Activated CD4-positive, alpha-beta memory T cell treated with anti-CD3 and anti-CD28 coated beads, Interleukin-2, amount 10 ng/mL, durations not matched to agents 7 days and 5 days (primary cell): Measurements from ENCODE around the gene KL. TPM values are rescaled to one million over a fixed set of nuclear protein-coding genes. Genes with fewer than 3 reads are reported as not detected.

Source experiments
- CTCF ChIA-PET: fragments of 350-600 bp; sonication (Branson Sonifier 250); formaldehyde crosslinking; loops from one replicate; lab custom pipeline; 2021; ENCODE audit warnings: antibody characterized with exemption, inconsistent platforms; lab: Charles Lee
- POLR2A ChIA-PET: fragments of 350-600 bp; sonication (Branson Sonifier 250); formaldehyde crosslinking; loops from one replicate; lab custom pipeline; 2021; ENCODE audit warnings: antibody characterized with exemption; lab: Charles Lee
- DNase-seq: peaks from one replicate; pipeline ENCODE4 v3.0.0-alpha.2; 2020
- H3K27ac Mint-ChIP-seq: one replicate; pipeline ENCODE4 v1.8.0; 2021; ENCODE audit warnings: mild to moderate bottlenecking, mixed read lengths
- H3K27me3 Mint-ChIP-seq: one replicate; pipeline ENCODE4 v1.8.0; 2021; ENCODE audit warnings: mixed read lengths
- H3K36me3 Mint-ChIP-seq: one replicate; pipeline ENCODE4 v1.8.0; 2021; ENCODE audit warnings: low read depth, mixed read lengths
- H3K4me1 Mint-ChIP-seq: one replicate; pipeline ENCODE4 v1.8.0; 2021; ENCODE audit warnings: mixed read lengths
- H3K4me3 Mint-ChIP-seq: one replicate; pipeline ENCODE4 v1.8.0; 2021; ENCODE audit warnings: mild to moderate bottlenecking, mixed read lengths
- H3K9me3 Mint-ChIP-seq: one replicate; pipeline ENCODE4 v1.8.0; 2021; ENCODE audit warnings: mixed read lengths
- total RNA-seq, 2 experiments: library from RNA; stranded (reverse); gene quantifications; one replicate each; pipeline ENCODE4 v1.2.3, GENCODE V29; 2021

KL gene
- total RNA-seq, 2 experiments from 2014 or later, result 0.05 to 0.08 TPM

GRCh38 chr13:33081666-33082065 is 65.4 kb downstream of the KL start:
- ChIA-PET CTCF (no interaction called here), POLR2A (no interaction called here)
- no peak overlapping the region for H3K27ac Mint-ChIP-seq
- H3K27me3 Mint-ChIP-seq, result peaks cover 27% of the 10 kb centered on the region
- no peak overlapping the region for H3K4me3 Mint-ChIP-seq
- H3K36me3 Mint-ChIP-seq, result no peaks in the 10 kb centered on the region
- DNase-seq, result no peak
- peaks cover 8% of the 10 kb centered on the region for H3K4me1 Mint-ChIP-seq
- no peaks in the 10 kb centered on the region for H3K9me3 Mint-ChIP-seq

DNA sequence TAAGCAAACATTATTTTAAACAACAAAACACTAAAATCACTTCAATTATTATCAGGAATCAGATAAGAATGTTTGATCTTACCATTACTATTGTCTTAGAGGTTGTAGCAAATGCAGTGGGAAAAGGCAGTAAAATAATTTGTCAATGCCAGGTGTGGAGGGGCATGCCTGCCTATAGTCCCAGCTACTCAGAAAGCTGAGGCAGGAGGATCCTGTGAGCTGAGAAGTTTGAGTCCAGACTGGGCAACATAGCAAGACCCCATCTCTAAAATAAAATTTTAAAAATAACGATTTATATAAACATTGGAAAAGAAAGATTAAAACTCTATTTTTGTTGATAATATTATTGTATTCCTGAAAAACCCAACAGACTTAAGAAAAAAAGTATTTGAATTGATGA is 66.8 kb downstream of the KL start:
- Mint-ChIP-seq H3K27ac (no peak overlapping the region), H3K9me3 (no peaks in the 10 kb centered on the region), H3K4me3 (no peak overlapping the region), H3K27me3 (peaks cover 33% of the 10 kb centered on the region), H3K36me3 (no peaks in the 10 kb centered on the region), H3K4me1 (peaks cover 10% of the 10 kb centered on the region)
- POLR2A ChIA-PET, result no interaction called here
- no peak for DNase-seq
- CTCF ChIA-PET, result no interaction called here

DNA sequence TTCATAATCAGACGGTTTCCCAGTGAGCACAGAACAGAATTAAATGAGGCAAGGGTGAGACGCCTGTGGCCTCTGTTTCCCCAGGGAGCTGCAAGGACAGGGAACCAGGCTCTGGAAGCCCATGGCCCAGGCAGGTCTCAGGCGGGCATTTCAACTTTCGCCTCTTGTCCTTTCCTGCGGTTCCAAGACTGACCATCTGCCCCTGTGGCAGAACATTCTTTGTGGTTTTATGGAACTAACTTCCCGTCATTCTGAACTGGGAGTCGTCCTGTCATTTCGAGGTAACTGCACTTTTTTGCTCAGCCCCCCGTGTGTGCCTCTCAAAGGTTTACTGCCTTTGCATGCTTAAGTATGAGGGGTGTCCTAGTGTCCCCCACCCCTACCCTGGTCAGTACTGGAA is 70.9 kb downstream of the KL start:
- Mint-ChIP-seq H3K4me1 (peaks cover 10% of the 10 kb centered on the region), H3K27ac (no peak overlapping the region), H3K4me3 (no peak overlapping the region), H3K27me3 (peaks cover 14% of the 10 kb centered on the region), H3K9me3 (no peaks in the 10 kb centered on the region), H3K36me3 (no peaks in the 10 kb centered on the region)
- POLR2A ChIA-PET, result no interaction called here
- CTCF ChIA-PET, result no interaction called here
- no peak for DNase-seq

GRCh38 chr13:33087790-33088189 is 71.6 kb downstream of the KL start:
- Mint-ChIP-seq H3K4me3 (no peak overlapping the region), H3K27ac (no peak overlapping the region), H3K9me3 (no peaks in the 10 kb centered on the region), H3K4me1 (peaks cover 10% of the 10 kb centered on the region), H3K27me3 (peaks cover 14% of the 10 kb centered on the region), H3K36me3 (no peaks in the 10 kb centered on the region)
- DNase-seq, result no peak
- CTCF ChIA-PET, result no interaction called here
- POLR2A ChIA-PET, result no interaction called here

- Mint-ChIP-seq H3K9me3 (peaks cover 2% of the 10 kb centered on the region), H3K4me3 (no peak overlapping the region), H3K36me3 (no peaks in the 10 kb centered on the region), H3K27ac (no peak overlapping the region), H3K4me1 (peaks cover 10% of the 10 kb centered on the region), H3K27me3 (peaks cover 14% of the 10 kb centered on the region)
- CTCF ChIA-PET, result no interaction called here
- POLR2A ChIA-PET, result no interaction called here
- DNase-seq, result no peak
Observed at GRCh38 chr13:33089311-33089710, 73.1 kb downstream of the KL start.

GRCh38 chr13:33090755-33091414 is 74.7 kb downstream of the KL start:
- peaks cover 12% of the 10 kb centered on the region for H3K27me3 Mint-ChIP-seq
- no peak overlapping the region for H3K4me3 Mint-ChIP-seq
- H3K27ac Mint-ChIP-seq, result no peak overlapping the region
- peaks cover 2% of the 10 kb centered on the region for H3K9me3 Mint-ChIP-seq
- H3K4me1 Mint-ChIP-seq, result peaks cover 10% of the 10 kb centered on the region
- no peak for DNase-seq
- POLR2A ChIA-PET, result no interaction called here
- no peaks in the 10 kb centered on the region for H3K36me3 Mint-ChIP-seq
- CTCF ChIA-PET, result no interaction called here

DNA sequence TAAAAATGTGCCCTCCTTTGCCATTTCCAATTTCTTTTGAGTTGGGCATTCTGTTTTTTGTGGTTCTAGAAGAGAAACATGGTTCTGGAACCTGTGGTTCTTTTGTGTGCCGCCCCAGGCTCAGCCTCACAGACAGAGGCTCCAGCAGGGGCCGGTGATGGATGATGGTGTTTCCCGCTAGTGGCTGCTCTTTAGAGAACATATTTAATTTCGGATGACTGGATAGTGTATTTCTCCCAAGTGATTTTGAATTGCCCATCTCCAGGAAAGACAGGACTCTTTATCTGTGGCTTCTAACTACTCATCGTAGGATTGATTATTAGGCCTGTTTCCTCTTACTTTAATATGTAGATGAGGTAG is 75.2 kb downstream of the KL start:
- H3K36me3 Mint-ChIP-seq, result no peaks in the 10 kb centered on the region
- H3K4me1 Mint-ChIP-seq, result peaks cover 5% of the 10 kb centered on the region
- ChIA-PET CTCF (no interaction called here), POLR2A (no interaction called here)
- H3K27ac Mint-ChIP-seq, result no peak overlapping the region
- no peak overlapping the region for H3K4me3 Mint-ChIP-seq
- peaks cover 2% of the 10 kb centered on the region for H3K9me3 Mint-ChIP-seq
- peaks cover 11% of the 10 kb centered on the region for H3K27me3 Mint-ChIP-seq
- DNase-seq, result no peak

DNA sequence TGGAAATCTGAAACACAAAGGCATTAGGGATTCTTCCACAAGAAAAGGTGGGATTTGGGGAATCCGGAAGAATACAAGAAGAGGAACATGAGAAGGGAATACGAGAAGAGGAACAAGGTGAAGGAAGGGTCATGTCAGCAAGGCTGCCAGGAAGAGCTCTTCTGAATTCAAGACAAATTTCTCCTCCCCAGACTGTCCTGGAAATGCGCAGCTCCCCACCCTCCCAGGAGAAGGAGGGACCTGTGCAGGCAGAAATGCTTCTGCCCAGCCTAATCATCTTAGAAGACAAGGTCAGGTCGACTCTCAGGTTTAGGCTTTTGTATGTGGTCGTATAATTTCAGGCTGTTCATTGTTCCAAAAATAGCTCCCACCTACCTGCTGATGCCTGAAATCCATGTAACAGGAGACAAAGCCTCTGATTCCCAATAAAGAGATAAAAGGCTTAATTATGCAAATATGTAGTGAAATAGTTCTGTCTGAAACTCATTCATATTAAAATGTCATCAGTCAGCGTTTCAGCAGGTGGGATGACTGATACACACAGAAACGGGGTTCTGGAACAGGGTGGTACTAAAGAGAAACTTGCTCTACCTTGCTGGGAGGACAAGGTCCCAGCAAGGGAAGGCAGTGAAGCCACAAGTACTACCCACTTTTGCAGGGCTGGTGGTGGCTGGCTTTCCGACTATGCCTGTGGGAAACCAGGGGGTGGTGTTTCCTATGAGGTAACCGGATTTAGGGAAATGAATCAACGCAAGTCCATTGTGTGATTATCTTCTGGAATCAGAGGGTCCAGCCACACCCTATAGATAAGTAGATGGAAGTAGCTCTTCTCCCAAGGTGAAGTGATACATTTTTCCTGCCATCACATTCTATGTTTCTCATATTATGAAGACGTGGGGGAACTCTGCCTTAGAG is 76.1 kb downstream of the KL start:
- no peak for DNase-seq
- H3K4me3 Mint-ChIP-seq, result no peak overlapping the region
- peaks cover 4% of the 10 kb centered on the region for H3K9me3 Mint-ChIP-seq
- ChIA-PET POLR2A (no interaction called here), CTCF (no interaction called here)
- no peak overlapping the region for H3K27ac Mint-ChIP-seq
- H3K4me1 Mint-ChIP-seq, result no peaks in the 10 kb centered on the region
- H3K27me3 Mint-ChIP-seq, result peaks cover 12% of the 10 kb centered on the region
- H3K36me3 Mint-ChIP-seq, result peaks cover 3% of the 10 kb centered on the region

GRCh38 chr13:33096886-33097605 is 80.8 kb downstream of the KL start:
- Mint-ChIP-seq H3K27me3 (peaks cover 16% of the 10 kb centered on the region), H3K36me3 (peaks cover 3% of the 10 kb centered on the region), H3K9me3 (peaks cover 4% of the 10 kb centered on the region), H3K4me1 (no peaks in the 10 kb centered on the region), H3K4me3 (no peak overlapping the region), H3K27ac (no peak overlapping the region)
- POLR2A ChIA-PET, result no interaction called here
- CTCF ChIA-PET, result no interaction called here
- DNase-seq, result no peak

DNA sequence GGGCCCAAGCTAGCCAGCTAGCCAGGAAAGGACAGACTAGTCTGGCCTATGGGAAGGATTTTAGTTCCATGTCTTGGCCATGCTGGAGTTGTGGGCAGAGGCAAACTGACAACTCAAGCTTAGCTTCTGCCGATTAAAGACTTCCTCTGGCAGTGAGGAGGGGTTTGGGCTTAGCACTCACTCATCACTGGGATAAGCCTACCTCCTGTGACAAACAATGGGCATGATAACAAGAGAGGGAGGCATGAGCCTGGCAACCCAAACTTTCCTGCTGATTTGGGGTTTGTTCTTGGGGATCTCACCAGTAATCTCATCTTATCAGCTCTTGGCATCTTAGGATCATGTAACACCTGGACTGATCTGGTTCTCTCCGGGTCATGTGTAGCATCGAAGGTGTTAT is 83.6 kb downstream of the KL start:
- Mint-ChIP-seq H3K27me3 (peaks cover 16% of the 10 kb centered on the region), H3K4me3 (no peak overlapping the region), H3K27ac (no peak overlapping the region), H3K4me1 (no peaks in the 10 kb centered on the region), H3K36me3 (peaks cover 3% of the 10 kb centered on the region), H3K9me3 (peaks cover 2% of the 10 kb centered on the region)
- no peak for DNase-seq
- ChIA-PET POLR2A (no interaction called here), CTCF (no interaction called here)

DNA sequence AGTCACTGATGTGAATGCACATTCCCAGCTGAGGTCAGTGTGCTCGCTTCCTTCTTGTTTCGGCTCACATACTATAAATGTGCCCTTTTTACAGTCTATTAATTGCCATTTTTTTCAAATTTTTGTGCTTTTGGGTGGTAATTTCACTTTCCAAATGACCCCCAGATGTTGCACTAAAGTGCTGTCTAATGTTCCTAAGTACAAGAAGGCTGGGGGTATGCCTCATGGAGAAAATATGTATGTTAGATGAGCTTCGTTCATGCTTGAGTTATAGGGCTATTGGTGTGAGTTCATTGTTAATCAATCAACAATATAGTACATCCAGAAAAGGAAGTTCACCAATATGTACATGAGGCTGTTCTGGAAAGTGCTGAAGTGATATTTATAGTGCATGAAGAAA is 84.7 kb downstream of the KL start:
- DNase-seq, result no peak
- ChIA-PET POLR2A (no interaction called here), CTCF (no interaction called here)
- no peaks in the 10 kb centered on the region for H3K4me1 Mint-ChIP-seq
- H3K9me3 Mint-ChIP-seq, result peaks cover 2% of the 10 kb centered on the region
- peaks cover 3% of the 10 kb centered on the region for H3K36me3 Mint-ChIP-seq
- peaks cover 13% of the 10 kb centered on the region for H3K27me3 Mint-ChIP-seq
- no peak overlapping the region for H3K27ac Mint-ChIP-seq
- H3K4me3 Mint-ChIP-seq, result no peak overlapping the region

DNA sequence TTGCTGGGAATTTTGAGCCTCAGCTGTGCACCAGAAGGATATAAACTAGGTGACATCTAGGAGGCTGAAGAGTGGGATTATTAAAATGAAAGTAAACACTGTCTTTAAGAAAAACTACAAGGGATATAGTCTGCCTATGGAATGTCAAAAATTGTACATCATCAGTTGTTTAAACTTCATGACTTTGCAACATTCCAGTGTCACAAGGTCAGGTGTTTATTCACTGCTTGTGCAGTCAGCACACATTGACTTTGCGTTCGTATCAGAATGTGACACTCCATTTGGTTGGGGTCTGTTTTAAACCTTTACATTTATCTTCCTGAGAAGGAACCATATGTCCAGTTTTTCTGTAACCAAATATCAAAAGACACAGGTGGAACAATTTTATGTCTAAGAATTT is 85.6 kb downstream of the KL start:
- Mint-ChIP-seq H3K36me3 (peaks cover 3% of the 10 kb centered on the region), H3K27ac (no peak overlapping the region), H3K4me1 (no peaks in the 10 kb centered on the region), H3K9me3 (peaks cover 2% of the 10 kb centered on the region), H3K4me3 (no peak overlapping the region), H3K27me3 (peaks cover 11% of the 10 kb centered on the region)
- ChIA-PET POLR2A (no interaction called here), CTCF (no interaction called here)
- DNase-seq, result no peak

- ChIA-PET CTCF (no interaction called here), POLR2A (no interaction called here)
- Mint-ChIP-seq H3K27me3 (peaks cover 8% of the 10 kb centered on the region), H3K9me3 (no peaks in the 10 kb centered on the region), H3K4me1 (no peaks in the 10 kb centered on the region), H3K4me3 (no peak overlapping the region), H3K27ac (no peak overlapping the region), H3K36me3 (no peaks in the 10 kb centered on the region)
- DNase-seq, result no peak
Observed at GRCh38 chr13:33103457-33103856, 87.2 kb downstream of the KL start.
